H4 (cell line): ENCODE results near the gene ZSWIM3. TPM values are rescaled to one million over a fixed set of nuclear protein-coding genes. Genes with fewer than 3 reads are reported as not detected.
"Not testable (repeated sequence)": the region's sequence is repeated elsewhere in the genome, so short reads cannot be mapped to it uniquely, and the experiment has no call there.

Experiments used
- DNase-seq: peaks from one replicate; pipeline ENCODE4 v3.0.0-alpha.2; 2015; ENCODE audit warnings: low spot score
- total RNA-seq: library from RNA; depleted of rRNA; stranded (reverse); fragments of >200 nt; shearing (Covaris generic); gene quantifications from 2 replicates; pipeline ENCODE4 v1.2.3, GENCODE V29; 2014

Gene ZSWIM3
- total RNA-seq, 1 experiment from 2014 or later, result 3.5 TPM

GRCh38 chr20:45860560-45861220, 3.3 kb downstream of the ZSWIM3 start:
- no peak for DNase-seq

GRCh38 chr20:45861221-45862075, 4.0 kb downstream of the ZSWIM3 start:
- no peak for DNase-seq

GRCh38 chr20:45863543-45864470, 6.4 kb downstream of the ZSWIM3 start:
- DNase-seq, result no peak

GRCh38 chr20:45866454-45866853, 9.0 kb downstream of the ZSWIM3 start:
- DNase-seq, result no peak

GRCh38 chr20:45867136-45867818, 9.9 kb downstream of the ZSWIM3 start:
- no peak for DNase-seq

GRCh38 chr20:45867819-45868176, 10.4 kb downstream of the ZSWIM3 start:
- no peak for DNase-seq

- no peak for DNase-seq
Observed at GRCh38 chr20:45872626-45873025, 15.2 kb downstream of the ZSWIM3 start.

GRCh38 chr20:45873409-45874103, 16.1 kb downstream of the ZSWIM3 start:
- no peak for DNase-seq

GRCh38 chr20:45874104-45874481, 16.7 kb downstream of the ZSWIM3 start:
- not testable (repeated sequence) for DNase-seq

- no peak for DNase-seq
Observed at GRCh38 chr20:45874576-45874975, 17.2 kb downstream of the ZSWIM3 start.

GRCh38 chr20:45878076-45878761, 20.8 kb downstream of the ZSWIM3 start:
- DNase-seq, result no peak

- peak; percentile 99 for DNase-seq
Observed at GRCh38 chr20:45880988-45881788, 23.8 kb downstream of the ZSWIM3 start, which contains the start of gene ZSWIM1. TSS of gene ZSWIM1 (plus strand) at chr20:45881227. CDS start at chr20:45882593, 1,366 bp downstream.

- DNase-seq, result no peak
Observed at GRCh38 chr20:45882469-45883099, 25.2 kb downstream of the ZSWIM3 start.

GRCh38 chr20:45883100-45883469, 25.7 kb downstream of the ZSWIM3 start:
- DNase-seq, result no peak

GRCh38 chr20:45886590-45887345, 29.4 kb downstream of the ZSWIM3 start:
- no peak for DNase-seq

GRCh38 chr20:45887346-45887715, 29.9 kb downstream of the ZSWIM3 start, which contains the start of gene SPATA25:
TSS of gene SPATA25 (minus strand) at chr20:45887622. CDS start at chr20:45887590, 32 bp downstream.
- DNase-seq, result no peak

- no peak for DNase-seq
Observed at GRCh38 chr20:45888681-45889080, 31.3 kb downstream of the ZSWIM3 start.
